SK-N-SH (cell line): ENCODE results near the gene USP15. TPM values are rescaled to one million over a fixed set of nuclear protein-coding genes. Genes with fewer than 3 reads are reported as not detected.

ENCODE experiments used
- CTCF ChIA-PET: fragments of 300-600, 350-600 bp; formaldehyde crosslinking; extraction: SDS; loops from one replicate; lab custom pipeline; 2021; lab: Yijun Ruan, JAX
- POLR2A ChIA-PET: fragments of 350-600 bp; sonication (Branson Sonifier 250); formaldehyde crosslinking; extraction: SDS; loops from one replicate; lab custom pipeline; 2020; ENCODE audit warnings: antibody characterized with exemption, inconsistent platforms; lab: Yijun Ruan, JAX
- DNase-seq: peaks from one replicate; pipeline ENCODE4 v3.0.0; 2012
- H2AFZ ChIP-seq: fragments of 200-600 bp; sonication (generic); 2 replicates; pipeline ENCODE4 v1.8.1; 2016; ENCODE audit warnings: antibody characterized with exemption, mild to moderate bottlenecking, low read depth
- H3F3A ChIP-seq: fragments of 200-600 bp; sonication (generic); replicated peaks from 2 replicates; pipeline ENCODE3; 2016; ENCODE audit warnings: antibody characterized with exemption, mild to moderate bottlenecking; ENCODE audit not compliant: insufficient read depth
- H3K27ac ChIP-seq, 2 experiments: fragments of 200-500 bp in 1 of 2; fragments of 200-600 bp in 1 of 2; sonication (Bioruptor generic) in 1 of 2; sonication (generic), shearing (Covaris generic) in 1 of 2; 2 replicates each; pipeline versions ENCODE4 v1.5.1 to v1.6.1; 2014 to 2016; ENCODE audit warnings: low read depth in 2 of 2, inconsistent platforms in 1 of 2, low read length in 1 of 2, mild to moderate bottlenecking in 1 of 2, mixed read lengths in 1 of 2
- H3K27me3 ChIP-seq: fragments of 200-600 bp; sonication (generic), shearing (Covaris generic); 2 replicates; pipeline ENCODE4 v1.6.1; 2016; ENCODE audit warnings: mixed run types; ENCODE audit not compliant: insufficient read depth
- H3K36me3 ChIP-seq, 2 experiments: fragments of 200-500 bp in 1 of 2; fragments of 200-600 bp in 1 of 2; sonication (Bioruptor generic) in 1 of 2; sonication (generic) in 1 of 2; replicated peaks in 1 of 2; 2 replicates each; pipeline versions ENCODE3 to v1.5.1; 2014 to 2016; ENCODE audit warnings: low read length in 1 of 2, mild to moderate bottlenecking in 1 of 2; ENCODE audit not compliant: insufficient read depth in 2 of 2, control insufficient read depth in 1 of 2
- H3K4me1 ChIP-seq, 2 experiments: fragments of 200-500 bp in 1 of 2; fragments of 200-600 bp in 1 of 2; sonication (Bioruptor generic) in 1 of 2; sonication (generic), shearing (Covaris generic) in 1 of 2; 2 replicates each; pipeline versions ENCODE4 v1.5.1 to v1.6.1; 2014 to 2016; ENCODE audit warnings: low read depth in 1 of 2, low read length in 1 of 2, mixed run types in 1 of 2; ENCODE audit not compliant: insufficient read depth in 2 of 2, control insufficient read depth in 1 of 2
- H3K4me2 ChIP-seq: fragments of 200-600 bp; sonication (generic), shearing (Covaris generic); 2 replicates; pipeline ENCODE4 v1.6.1; 2017; ENCODE audit warnings: mixed run types
- H3K4me3 ChIP-seq, 2 experiments: fragments of 200-500 bp in 1 of 2; fragments of 200-600 bp in 1 of 2; sonication (Bioruptor generic) in 1 of 2; sonication (generic), shearing (Covaris generic) in 1 of 2; 2 replicates each; pipeline versions ENCODE4 v1.5.1 to v1.8.1; 2014 to 2016; ENCODE audit warnings: low read depth in 2 of 2, inconsistent platforms in 1 of 2, low read length in 1 of 2, mild to moderate bottlenecking in 1 of 2, mixed read lengths in 1 of 2, moderate library complexity in 1 of 2
- H3K79me2 ChIP-seq: fragments of 200-600 bp; sonication (generic); 2 replicates; pipeline ENCODE4 v1.8.1; 2017; ENCODE audit warnings: mild to moderate bottlenecking; ENCODE audit not compliant: insufficient read depth
- H3K9ac ChIP-seq: fragments of 200-600 bp; sonication (generic); 2 replicates; pipeline ENCODE4 v1.6.1; 2017; ENCODE audit warnings: mixed run types
- H3K9me2 ChIP-seq: fragments of 200-600 bp; sonication (generic); 2 replicates; pipeline ENCODE4 v1.6.1; 2017; ENCODE audit warnings: mixed run types
- H3K9me3 ChIP-seq: fragments of 200-600 bp; sonication (generic); 2 replicates; pipeline ENCODE4 v1.6.1; 2017; ENCODE audit warnings: mixed run types, mild to moderate bottlenecking, moderate library complexity
- H4K20me1 ChIP-seq: fragments of 200-600 bp; sonication (generic); 2 replicates; pipeline ENCODE4 v1.6.1; 2017; ENCODE audit warnings: mild to moderate bottlenecking, mixed run types; ENCODE audit not compliant: insufficient read depth
- CHD2 ChIP-seq: fragments of 150-350 bp; IDR thresholded peaks from 2 replicates; pipeline ENCODE4 v1.6.1; 2018; ENCODE audit warnings: low read length; ENCODE audit not compliant: partially characterized antibody
- CTCF ChIP-seq: fragments of 200-600 bp; sonication (generic); IDR thresholded peaks from 2 replicates; pipeline ENCODE4 v1.6.1; 2017; ENCODE audit warnings: antibody characterized with exemption, mild to moderate bottlenecking, moderate library complexity
- ELF1 ChIP-seq: IDR thresholded peaks from 2 replicates; pipeline ENCODE4 v1.4.0; 2012
- EP300 ChIP-seq, 2 experiments: IDR thresholded peaks; 2 replicates each; pipeline versions ENCODE4 v1.4.0 to v1.6.1; 2012; ENCODE audit warnings: borderline replicate concordance in 1 of 2, low read depth in 1 of 2, low read length in 1 of 2
- FOSL2 ChIP-seq: IDR thresholded peaks from 2 replicates; pipeline ENCODE4 v1.4.0; 2012; ENCODE audit warnings: low read depth, mild to moderate bottlenecking, moderate library complexity, borderline replicate concordance
- FOXJ3 ChIP-seq: sonication (generic); formaldehyde crosslinking; IDR thresholded peaks from 2 replicates; pipeline ENCODE4 v1.5.1; 2020; ENCODE audit warnings: mild to moderate bottlenecking, missing genetic modification reagents
- FOXM1 ChIP-seq: IDR thresholded peaks from 2 replicates; pipeline ENCODE4 v1.4.0; 2012; ENCODE audit warnings: low read depth, mild to moderate bottlenecking
- MXI1 ChIP-seq: IDR thresholded peaks from 2 replicates; pipeline ENCODE4 v1.6.1; 2012; ENCODE audit warnings: mild to moderate bottlenecking, low read depth, low read length, improper control_type of control experiment
- NFIC ChIP-seq: IDR thresholded peaks from 2 replicates; pipeline ENCODE4 v1.4.0; 2012; ENCODE audit warnings: borderline replicate concordance
- NRF1 ChIP-seq: IDR thresholded peaks from 2 replicates; pipeline ENCODE4 v1.6.1; 2012; ENCODE audit warnings: low read depth, mild to moderate bottlenecking, low read length
- POLR2AphosphoS5 ChIP-seq: IDR thresholded peaks from 2 replicates; pipeline ENCODE4 v1.6.1; 2012; ENCODE audit warnings: low read depth, low read length
- RXRA ChIP-seq: IDR thresholded peaks from 2 replicates; pipeline ENCODE4 v1.4.0; 2012; ENCODE audit warnings: low read depth, mild to moderate bottlenecking, borderline replicate concordance
- USF1 ChIP-seq: IDR thresholded peaks from 2 replicates; pipeline ENCODE4 v1.4.0; 2012; ENCODE audit warnings: low read depth, borderline replicate concordance
- YY1 ChIP-seq: IDR thresholded peaks from 2 replicates; pipeline ENCODE4 v1.4.0; 2012; ENCODE audit warnings: low read depth, mild to moderate bottlenecking
- WGBS: methylation state at CpG from one replicate; pipeline ENCODE4 v1.1.6; 2017; ENCODE audit warnings: low lambda C conversion rate; 5-methylcytosine and 5-hydroxymethylcytosine counted together
- polyA plus RNA-seq, 3 experiments: library from polyadenylated mRNA; depleted of rRNA; stranded (reverse); fragments of >200 nt; gene quantifications; 2 replicates each; pipeline ENCODE4 v1.2.3, GENCODE V29; 2012

The USP15 gene
- polyA plus RNA-seq, 1 of the 3 experiments (the other 2 are of a cell fraction): 13.2 TPM

DNA sequence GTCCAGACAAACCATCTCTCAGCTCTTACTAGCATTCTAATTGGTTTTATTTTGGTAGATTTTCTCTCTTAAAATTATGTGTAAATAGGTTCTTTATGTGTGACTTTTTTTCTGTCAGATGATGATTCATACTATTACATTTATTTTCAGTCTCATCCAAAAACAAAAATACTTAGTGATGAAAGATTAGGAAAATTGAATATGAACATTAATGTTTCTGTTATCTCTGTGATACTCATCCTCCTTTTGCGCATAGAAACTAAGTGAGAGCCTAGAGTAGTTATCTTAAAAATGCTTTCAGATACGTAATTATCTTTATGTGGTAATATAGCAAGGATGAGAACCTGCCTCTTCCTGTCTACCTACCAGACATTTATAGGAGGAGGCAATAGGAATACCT is 122.3 kb downstream of the USP15 start:
- CTCF ChIA-PET: interaction anchor here (0.9 to 1.7 kb wide), 3 partner anchors 10 to 21 kb away, joined by 3 read pairs; no protein-coding TSS in a partner anchor

DNA sequence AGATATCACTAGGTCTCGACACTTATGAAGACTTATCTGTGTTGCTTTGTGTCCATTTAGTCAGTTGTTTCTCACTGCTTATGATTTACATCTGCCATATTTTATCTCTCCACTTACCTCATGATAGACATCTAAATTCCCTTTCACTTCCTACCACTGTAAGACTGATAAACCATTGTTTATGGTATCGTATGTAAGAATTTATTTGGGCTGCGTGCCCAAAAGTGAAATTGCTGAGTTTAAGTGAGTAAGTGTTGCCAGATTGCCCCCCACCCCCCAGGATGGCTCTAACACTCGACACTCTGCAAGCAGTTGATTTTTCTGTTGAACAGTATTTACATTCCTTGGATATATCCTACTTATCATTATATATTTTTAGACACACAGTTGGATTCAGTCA is 136.5 kb downstream of the USP15 start:
- H3K9me3 ChIP-seq: no peaks in the 10 kb centered on the region
- H3K36me3 ChIP-seq: peaks cover 53 to 69% of the 10 kb centered on the region in 2 experiments
- H3F3A ChIP-seq: peaks cover 6% of the 10 kb centered on the region
- no peaks in the 10 kb centered on the region for H3K9me2 ChIP-seq
- WGBS: 78% methylated on average over 4 of the region's 4 CpGs
- no peaks in the 10 kb centered on the region for H3K27me3 ChIP-seq
- no peak overlapping the region for H2AFZ ChIP-seq
- H3K9ac ChIP-seq: no peak overlapping the region
- H4K20me1 ChIP-seq: no peaks in the 10 kb centered on the region
- H3K4me3 ChIP-seq: no peak overlapping the region
- H3K4me1 ChIP-seq: no peaks in the 10 kb centered on the region; a peak in 1 of 4 replicates
- H3K27ac ChIP-seq: no peak overlapping the region
- H3K4me2 ChIP-seq: no peak overlapping the region
- DNase-seq: no peak
- ChIA-PET CTCF (no interaction called here), POLR2A (no interaction called here)
- TF ChIP-seq CHD2 (no peak), FOSL2 (no peak), USF1 (no peak), POLR2AphosphoS5 (no peak), MXI1 (no peak), NFIC (no peak), ELF1 (no peak)
- H3K79me2 ChIP-seq: no peaks in the 10 kb centered on the region

More for the DNA sequence above, 122.3 kb downstream of the USP15 start:
- Histone ChIP-seq H2AFZ (no peak overlapping the region), H3K9ac (no peak overlapping the region), H3K4me2 (no peak overlapping the region), H4K20me1 (no peaks in the 10 kb centered on the region), H3K4me1 (no peaks in the 10 kb centered on the region), H3K9me3 (no peaks in the 10 kb centered on the region), H3K79me2 (peaks cover 7% of the 10 kb centered on the region; the same call in 1 of the 2 replicates), H3K9me2 (no peaks in the 10 kb centered on the region), H3K36me3 (peaks cover 25 to 30% of the 10 kb centered on the region in 2 experiments), H3K27ac (no peak overlapping the region), H3F3A (no peaks in the 10 kb centered on the region), H3K27me3 (no peaks in the 10 kb centered on the region), H3K4me3 (no peak overlapping the region)
- 94% methylated on average over 2 of the region's 2 CpGs for WGBS
- TF ChIP-seq POLR2AphosphoS5 (no peak), FOXM1 (no peak), YY1 (no peak), MXI1 (no peak), NRF1 (no peak), RXRA (no peak), NFIC (no peak), FOXJ3 (CRISPR knock-in tag) (no peak), CHD2 (no peak), CTCF (no peak), EP300 (IDR thresholded peaks at IDR 0.05; ENCODE audit: borderline replicate concordance in 1 of 2, low read depth in 1 of 2, low read length in 1 of 2) (no peak)
- POLR2A ChIA-PET: no interaction called here
- no peak for DNase-seq
